GM12801 (cell line): Measurements from ENCODE around the gene FAM83F.

ENCODE experiments used
- CTCF ChIP-seq: IDR thresholded peaks from one replicate; pipeline ENCODE4 v1.5.1; 2011; ENCODE audit warnings: control low read depth; ENCODE audit not compliant: insufficient read length; ENCODE audit errors: extremely low read depth

The FAM83F gene

GRCh38 chr22:40037320-40037719, 42.6 kb downstream of the FAM83F start:
- TF ChIP-seq CTCF = no peak

GRCh38 chr22:40039482-40040115, 44.8 kb downstream of the FAM83F start:
- no peak for TF ChIP-seq CTCF

GRCh38 chr22:40040927-40041326, 46.2 kb downstream of the FAM83F start:
- no peak for TF ChIP-seq CTCF

- TF ChIP-seq CTCF = no peak
These were observed 46.8 kb downstream of the FAM83F start for GRCh38 chr22:40041366-40042137.

- TF ChIP-seq CTCF = no peak
These were observed 47.6 kb downstream of the FAM83F start for GRCh38 chr22:40042312-40042711.

- TF ChIP-seq CTCF = no peak
These were observed 48.3 kb downstream of the FAM83F start for GRCh38 chr22:40043081-40043480.

- no peak for TF ChIP-seq CTCF
These were observed 49.0 kb downstream of the FAM83F start for GRCh38 chr22:40043793-40044101.
